GM12801 (cell line): ENCODE measurements around the gene TTC3.

Source experiments
- CTCF ChIP-seq: IDR thresholded peaks from one replicate; pipeline ENCODE4 v1.5.1; 2011; ENCODE audit warnings: control low read depth; ENCODE audit not compliant: insufficient read length; ENCODE audit errors: extremely low read depth

TTC3 gene

GRCh38 chr21:37206496-37206895, 133.4 kb downstream of the TTC3 start:
- no peak for TF ChIP-seq CTCF

- TF ChIP-seq CTCF, result no peak
These were observed 134.5 kb downstream of the TTC3 start for GRCh38 chr21:37207441-37208009.

- TF ChIP-seq CTCF, result no peak
These were observed 135.1 kb downstream of the TTC3 start for GRCh38 chr21:37208056-37208721.

GRCh38 chr21:37208741-37209225, 135.7 kb downstream of the TTC3 start:
- TF ChIP-seq CTCF, result no peak

- TF ChIP-seq CTCF, result no peak
These were observed 137.1 kb downstream of the TTC3 start for GRCh38 chr21:37210130-37210529.

- no peak for TF ChIP-seq CTCF
These were observed 137.7 kb downstream of the TTC3 start for GRCh38 chr21:37210799-37211198.

- TF ChIP-seq CTCF, result no peak
These were observed 141.9 kb downstream of the TTC3 start for GRCh38 chr21:37214952-37215351.
